ENCODE data around the gene KIAA0232. TPM values are rescaled to one million over a fixed set of nuclear protein-coding genes. Genes with fewer than 3 reads are reported as not detected.
"Not testable (repeated sequence)": the region's sequence is repeated elsewhere in the genome, so short reads cannot be mapped to it uniquely, and the experiment has no call there.

KIAA0232 gene
- total and polyA plus RNA-seq, 7 donors = 8.7 to 79.8 (median 53.3) TPM

DNA sequence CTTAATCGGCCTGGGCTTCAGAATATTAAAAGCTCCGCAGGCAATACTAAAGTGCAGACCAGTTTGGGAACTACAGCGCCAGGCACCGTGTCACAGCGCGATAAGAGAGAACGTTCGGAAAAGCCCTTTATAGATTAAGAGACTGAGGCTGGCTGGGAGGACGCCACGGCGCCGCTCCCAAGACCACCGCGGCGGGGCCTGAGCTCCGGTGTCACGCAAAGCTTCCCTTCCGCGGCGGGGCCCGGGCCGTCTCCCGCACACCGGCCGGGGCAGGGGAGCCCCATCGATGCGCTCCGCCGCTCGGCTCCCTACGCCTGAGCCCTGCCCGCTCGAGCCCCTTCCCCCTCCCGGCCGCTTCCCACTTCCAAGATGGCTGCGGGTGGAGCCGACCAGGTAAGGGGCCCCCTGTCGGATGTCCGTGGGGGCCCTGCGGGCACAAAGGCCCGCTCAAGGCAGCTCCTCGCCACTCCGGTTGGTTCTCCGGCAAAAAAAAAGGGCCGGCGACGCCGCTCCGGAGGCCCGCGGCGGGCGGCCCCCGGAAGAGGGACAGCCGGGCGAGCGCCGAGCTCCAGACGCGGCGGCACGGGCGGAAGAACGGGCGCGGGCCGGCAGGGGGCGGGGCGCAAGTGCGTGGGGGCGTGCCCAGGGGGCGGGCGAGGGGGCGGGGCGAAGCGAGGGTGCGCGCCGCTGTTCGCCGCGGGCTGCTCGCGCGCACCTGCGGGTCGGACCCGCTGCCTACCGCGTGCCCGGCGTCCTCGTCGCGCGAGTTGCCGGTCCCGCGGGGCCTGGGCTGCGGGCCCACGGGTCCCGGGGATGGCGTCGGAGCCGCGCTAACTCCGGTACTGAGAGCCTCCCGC, 126.8 kb downstream of the KIAA0232 start, which contains the start of gene TBC1D14:
Gene TBC1D14, plus strand, starts transcription at position 714 of the 857 bp plus-strand sequence. CDS start 13,564 bp downstream, outside the sequence.
- intact Hi-C loops (cut with DNase I) = loop anchor here (2.0 to 5.0 kb wide), 2 partner anchors 77 to 163 kb away; no protein-coding TSS in a partner anchor
- no peaks in the 10 kb centered on the region for H3K9me3 ChIP-seq
- DNase-seq (peak; percentile 90 to 94), ATAC-seq (peak; percentile 88 to 94 (median 93))
- TF ChIP-seq, protein P1, sequence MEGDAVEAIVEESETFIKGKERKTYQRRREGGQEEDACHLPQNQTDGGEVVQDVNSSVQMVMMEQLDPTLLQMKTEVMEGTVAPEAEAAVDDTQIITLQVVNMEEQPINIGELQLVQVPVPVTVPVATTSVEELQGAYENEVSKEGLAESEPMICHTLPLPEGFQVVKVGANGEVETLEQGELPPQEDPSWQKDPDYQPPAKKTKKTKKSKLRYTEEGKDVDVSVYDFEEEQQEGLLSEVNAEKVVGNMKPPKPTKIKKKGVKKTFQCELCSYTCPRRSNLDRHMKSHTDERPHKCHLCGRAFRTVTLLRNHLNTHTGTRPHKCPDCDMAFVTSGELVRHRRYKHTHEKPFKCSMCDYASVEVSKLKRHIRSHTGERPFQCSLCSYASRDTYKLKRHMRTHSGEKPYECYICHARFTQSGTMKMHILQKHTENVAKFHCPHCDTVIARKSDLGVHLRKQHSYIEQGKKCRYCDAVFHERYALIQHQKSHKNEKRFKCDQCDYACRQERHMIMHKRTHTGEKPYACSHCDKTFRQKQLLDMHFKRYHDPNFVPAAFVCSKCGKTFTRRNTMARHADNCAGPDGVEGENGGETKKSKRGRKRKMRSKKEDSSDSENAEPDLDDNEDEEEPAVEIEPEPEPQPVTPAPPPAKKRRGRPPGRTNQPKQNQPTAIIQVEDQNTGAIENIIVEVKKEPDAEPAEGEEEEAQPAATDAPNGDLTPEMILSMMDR (IDR thresholded peaks at IDR 0.05) = peak; percentile 16
- peak within 1 kb of the TSS; percentile 81 for H3K4me3 ChIP-seq
- H3K27me3 ChIP-seq (ENCODE audit: insufficient read depth in 3 of 3, low read length in 2 of 3) = no peaks in the 10 kb centered on the region
- H3K36me3 ChIP-seq (ENCODE audit: insufficient read depth in 1 of 2, low read depth in 1 of 2) = no peaks in the 10 kb centered on the region
- 0% methylated on average over 62 to 108 of the region's 108 CpGs for WGBS, 3 donors
- H3K4me1 ChIP-seq = peaks cover 47% of the 10 kb centered on the region
- H3K27ac ChIP-seq = peak within 1 kb of the TSS; percentile 99

DNA sequence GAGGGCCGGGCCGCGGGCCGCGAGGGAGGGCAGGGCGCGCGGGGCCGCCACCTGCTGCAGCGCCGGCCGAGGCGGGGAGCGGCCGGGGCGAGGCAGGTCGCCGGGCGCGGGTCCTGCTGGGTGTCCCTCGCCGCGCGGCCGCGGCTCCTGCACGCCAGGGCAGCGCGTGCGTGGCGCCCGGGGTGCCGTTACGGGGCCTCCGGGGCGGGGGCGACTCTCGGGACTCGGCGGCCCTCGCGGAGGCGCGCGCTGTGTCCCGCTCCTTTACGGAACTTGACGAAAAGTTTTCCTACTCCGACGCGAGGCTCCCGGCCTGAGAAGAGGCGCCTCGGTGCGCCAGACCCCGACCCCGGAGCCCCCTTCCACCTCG, 127.4 kb downstream of the KIAA0232 start:
- H3K36me3 ChIP-seq (ENCODE audit: insufficient read depth in 1 of 2, low read depth in 1 of 2) = no peaks in the 10 kb centered on the region
- peak; percentile 42 to 68 for DNase-seq
- 0 to 1% (median 0%) methylated on average over 34 to 58 of the region's 58 CpGs for WGBS, 3 donors
- H3K9me3 ChIP-seq = no peaks in the 10 kb centered on the region
- intact Hi-C loops (cut with DNase I) = loop anchor here (2.0 to 5.0 kb wide), 4 partner anchors 52 to 163 kb away; no protein-coding TSS in a partner anchor
- H3K4me1 ChIP-seq = peaks cover 49% of the 10 kb centered on the region
- ATAC-seq = peak; percentile 4 to 25 (median 6)
- H3K27me3 ChIP-seq (ENCODE audit: insufficient read depth in 3 of 3, low read length in 2 of 3) = no peaks in the 10 kb centered on the region
- peak overlapping the region; percentile 81 for H3K4me3 ChIP-seq
- TF ChIP-seq, protein P1 (IDR thresholded peaks at IDR 0.05) = no peak
- peak overlapping the region; percentile 99 for H3K27ac ChIP-seq

DNA sequence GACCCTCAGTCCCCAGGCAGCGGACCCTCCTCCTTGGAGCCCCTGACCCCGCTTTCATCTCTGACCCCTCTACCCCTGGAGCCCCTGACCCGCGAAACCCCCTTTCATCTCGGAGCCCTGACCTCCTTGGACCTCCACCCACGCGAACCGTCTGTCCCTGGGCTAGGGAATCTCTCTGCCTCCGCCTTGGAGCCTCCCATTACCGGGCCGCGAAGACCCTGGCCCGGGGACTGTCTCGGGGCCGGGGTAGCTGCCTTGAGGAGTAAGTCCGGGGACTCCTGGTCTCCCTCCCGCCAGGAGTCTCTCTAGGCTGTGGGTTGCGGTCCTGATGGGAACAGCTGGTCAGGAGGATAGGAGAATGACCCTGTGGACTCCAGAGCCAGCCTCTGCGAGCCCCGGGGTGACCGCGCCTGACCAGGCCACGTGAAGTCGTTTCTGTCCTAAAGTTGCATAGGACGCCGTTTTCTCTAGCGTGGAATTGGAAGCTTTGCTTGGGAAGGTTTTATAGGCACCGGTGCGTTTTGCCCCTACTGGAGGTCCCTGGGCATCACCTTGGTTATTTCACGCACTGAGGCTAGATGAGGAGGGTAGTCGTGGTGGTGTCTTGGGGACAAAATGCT, 127.9 kb downstream of the KIAA0232 start:
- no peaks in the 10 kb centered on the region for H3K27me3 ChIP-seq (ENCODE audit: insufficient read depth in 3 of 3, low read length in 2 of 3)
- no peaks in the 10 kb centered on the region for H3K36me3 ChIP-seq (ENCODE audit: insufficient read depth in 1 of 2, low read depth in 1 of 2)
- H3K27ac ChIP-seq = peak overlapping the region; percentile 99
- H3K4me1 ChIP-seq = peaks cover 49% of the 10 kb centered on the region
- no peaks in the 10 kb centered on the region for H3K9me3 ChIP-seq
- peak in 2 of 4 donors; percentile 17 to 18 for ATAC-seq
- intact Hi-C loops (cut with DNase I) = loop anchor here (2.0 to 5.0 kb wide), 2 partner anchors 52 to 162 kb away; no protein-coding TSS in a partner anchor
- peak overlapping the region; percentile 81 for H3K4me3 ChIP-seq
- TF ChIP-seq, protein P1 (IDR thresholded peaks at IDR 0.05) = no peak
- no peak for DNase-seq
- 13 to 21% (median 17%) methylated on average over 31 of the region's 31 CpGs for WGBS, 3 donors

DNA sequence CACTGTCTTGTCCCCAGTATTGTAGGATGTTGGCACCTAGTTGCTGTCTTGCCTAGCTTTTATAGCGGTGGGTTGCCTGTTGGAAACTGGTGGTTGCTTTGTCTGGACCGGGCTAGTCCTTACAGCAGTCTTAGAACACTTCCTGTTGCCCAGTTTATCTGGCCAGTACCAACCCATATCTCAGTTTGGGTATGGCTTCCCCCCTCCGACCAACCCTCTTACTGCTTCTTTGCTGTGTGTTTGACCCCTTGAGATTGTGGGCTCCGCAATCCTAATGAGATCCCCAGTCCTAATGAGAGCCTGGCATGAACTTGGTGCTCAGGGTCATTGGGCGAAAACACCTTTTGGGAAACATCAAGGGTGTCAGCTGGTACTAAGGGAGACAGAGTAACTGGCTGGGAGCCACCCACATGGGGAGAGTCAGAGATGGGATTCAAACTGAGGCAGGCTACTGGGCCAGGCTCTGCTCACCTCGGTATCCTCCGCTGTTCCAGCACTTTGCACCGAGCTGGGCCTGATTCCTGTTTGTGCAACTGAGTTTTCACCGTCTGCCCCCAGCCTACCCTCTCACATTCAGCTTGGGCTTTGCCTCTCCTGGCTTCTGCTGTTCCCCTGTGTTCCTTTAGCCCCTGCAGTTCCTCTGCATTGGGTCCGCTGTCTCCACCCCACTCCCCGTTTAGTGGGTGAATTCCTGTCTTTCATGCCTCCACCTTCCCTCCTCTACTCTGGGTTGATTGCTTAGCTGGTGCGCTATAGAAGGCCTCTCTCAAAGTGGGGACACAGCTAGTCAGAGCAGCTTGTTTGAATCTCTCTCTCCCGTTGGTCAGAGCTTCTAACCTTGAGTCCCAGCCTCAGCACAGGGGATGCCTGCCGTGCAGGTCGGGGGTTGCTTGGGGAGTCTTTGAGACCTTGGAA, 128.7 kb downstream of the KIAA0232 start:
- WGBS, 3 donors = 91 to 94% (median 92%) methylated on average over 15 of the region's 15 CpGs
- DNase-seq (no peak), ATAC-seq (no peak)
- Histone ChIP-seq H3K27ac (peak overlapping the region; percentile 99), H3K9me3 (no peaks in the 10 kb centered on the region), H3K36me3 (ENCODE audit: insufficient read depth in 1 of 2, low read depth in 1 of 2) (no peaks in the 10 kb centered on the region), H3K4me3 (peak overlapping the region; percentile 81), H3K4me1 (peaks cover 52% of the 10 kb centered on the region), H3K27me3 (ENCODE audit: insufficient read depth in 3 of 3, low read length in 2 of 3) (no peaks in the 10 kb centered on the region)
- TF ChIP-seq, protein P1 (IDR thresholded peaks at IDR 0.05) = no peak
- intact Hi-C loops (cut with DNase I) = loop anchor here (2.0 to 5.0 kb wide), 2 partner anchors 51 to 162 kb away; no protein-coding TSS in a partner anchor

DNA sequence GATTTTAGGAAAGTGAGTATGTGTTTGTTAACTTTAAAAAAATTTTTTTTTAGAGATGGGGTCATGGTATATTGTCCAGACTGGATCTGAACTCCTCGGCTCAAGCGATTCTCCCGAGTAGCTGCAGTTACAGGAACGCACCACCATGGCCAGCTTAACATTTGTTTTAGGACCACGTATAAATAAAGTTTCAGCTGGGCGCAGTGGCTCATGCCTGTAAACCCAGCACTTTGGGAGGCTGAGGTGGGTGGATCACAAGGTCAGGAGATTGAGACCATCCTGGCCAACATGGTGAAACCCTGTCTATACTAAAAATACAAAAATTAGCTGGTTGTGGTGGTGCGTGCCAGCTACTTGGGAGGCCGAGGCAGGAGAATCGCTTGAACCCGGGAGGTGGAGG, 129.4 kb downstream of the KIAA0232 start:
- Histone ChIP-seq H3K4me1 (peaks cover 59% of the 10 kb centered on the region), H3K4me3 (peak overlapping the region; percentile 81), H3K27ac (peak overlapping the region; percentile 99)
- H3K9me3 ChIP-seq; H3K36me3 ChIP-seq (ENCODE audit: insufficient read depth in 1 of 2, low read depth in 1 of 2); H3K27me3 ChIP-seq (ENCODE audit: insufficient read depth in 3 of 3, low read length in 2 of 3); ATAC-seq: not testable (repeated sequence)
- DNase-seq = peak in 1 of 2 donors; percentile 17
- WGBS, 3 donors = 82 to 86% (median 84%) methylated on average over 10 of the region's 10 CpGs
- intact Hi-C loops (cut with DNase I) = loop anchor here (2.0 to 5.0 kb wide), 2 partner anchors 50 to 161 kb away; no protein-coding TSS in a partner anchor

Data from psoas muscle (tissue), 8 donors.